Astrocyte of the cerebellum (primary cell): ENCODE data around the gene CDH4.

Source experiments
- DNase-seq: peaks from one replicate; pipeline ENCODE4 v3.0.0-alpha.2; 2011; ENCODE audit warnings: low read depth
- H3K4me3 ChIP-seq: 2 replicates; pipeline ENCODE4 v1.5.1; 2011; ENCODE audit warnings: mild to moderate bottlenecking, low read depth, low read length, moderate library complexity
- in situ Hi-C: cut with HindIII; loops from 2 replicates; pipeline ENCODE4 v1.10.0; 2017; ENCODE audit warnings: low sequenced_read_pairs
- TF ChIP-seq, protein P1 (sequence below): IDR thresholded peaks from 2 replicates; pipeline ENCODE4 v1.5.1; 2012; ENCODE audit warnings: low read length, low read depth, moderate library complexity, mild to moderate bottlenecking; ENCODE audit errors: missing control alignments

Gene CDH4

DNA sequence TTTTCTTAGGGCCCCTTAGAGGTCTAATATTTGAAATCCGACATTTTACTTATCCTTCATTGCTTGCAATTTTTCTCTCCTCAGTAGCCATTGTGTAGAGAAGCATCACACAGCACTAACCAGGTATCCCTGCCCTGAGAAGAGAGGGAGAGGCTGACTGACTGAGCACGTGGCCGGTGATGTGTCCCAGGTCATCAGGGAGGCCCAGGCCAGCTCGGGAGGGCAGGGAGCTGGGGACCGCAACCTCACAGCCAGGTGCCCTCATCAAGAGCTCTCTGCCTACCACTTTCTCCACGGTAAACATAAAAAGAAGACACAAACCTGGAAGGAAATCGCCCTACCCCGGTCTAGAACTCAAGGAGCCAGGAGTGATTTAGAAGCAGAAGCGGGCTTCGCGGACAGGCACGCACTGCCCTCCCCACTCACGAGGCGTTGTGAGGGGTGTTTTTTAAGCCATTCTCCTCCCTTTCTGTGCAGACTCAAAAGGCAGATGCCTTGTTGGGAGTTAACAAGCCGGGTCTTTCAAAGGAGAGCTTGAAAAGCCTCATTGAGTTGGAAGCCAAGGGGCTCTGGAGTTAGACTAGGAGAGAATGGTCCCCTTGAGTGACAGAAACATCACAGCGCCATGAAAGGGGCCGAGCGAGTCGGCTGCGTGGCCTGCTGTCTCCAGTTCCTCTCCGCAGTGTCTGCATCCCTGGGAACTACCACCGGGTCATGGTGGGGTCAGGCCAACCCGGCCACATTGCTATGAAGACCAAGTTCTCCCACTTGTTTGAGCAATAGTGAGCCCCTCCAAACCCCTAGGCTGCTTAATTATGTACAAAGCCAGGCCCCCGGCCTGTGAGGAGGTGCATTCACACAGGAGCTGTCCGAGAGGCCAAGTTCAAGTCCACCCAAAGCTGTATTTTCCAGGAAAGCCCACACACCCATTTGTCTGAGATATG is 285.4 kb downstream of the CDH4 start:
- no peak overlapping the region for H3K4me3 ChIP-seq
- TF ChIP-seq, protein P1, sequence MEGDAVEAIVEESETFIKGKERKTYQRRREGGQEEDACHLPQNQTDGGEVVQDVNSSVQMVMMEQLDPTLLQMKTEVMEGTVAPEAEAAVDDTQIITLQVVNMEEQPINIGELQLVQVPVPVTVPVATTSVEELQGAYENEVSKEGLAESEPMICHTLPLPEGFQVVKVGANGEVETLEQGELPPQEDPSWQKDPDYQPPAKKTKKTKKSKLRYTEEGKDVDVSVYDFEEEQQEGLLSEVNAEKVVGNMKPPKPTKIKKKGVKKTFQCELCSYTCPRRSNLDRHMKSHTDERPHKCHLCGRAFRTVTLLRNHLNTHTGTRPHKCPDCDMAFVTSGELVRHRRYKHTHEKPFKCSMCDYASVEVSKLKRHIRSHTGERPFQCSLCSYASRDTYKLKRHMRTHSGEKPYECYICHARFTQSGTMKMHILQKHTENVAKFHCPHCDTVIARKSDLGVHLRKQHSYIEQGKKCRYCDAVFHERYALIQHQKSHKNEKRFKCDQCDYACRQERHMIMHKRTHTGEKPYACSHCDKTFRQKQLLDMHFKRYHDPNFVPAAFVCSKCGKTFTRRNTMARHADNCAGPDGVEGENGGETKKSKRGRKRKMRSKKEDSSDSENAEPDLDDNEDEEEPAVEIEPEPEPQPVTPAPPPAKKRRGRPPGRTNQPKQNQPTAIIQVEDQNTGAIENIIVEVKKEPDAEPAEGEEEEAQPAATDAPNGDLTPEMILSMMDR = no peak
- no peak for DNase-seq
- in situ Hi-C loops = no loop called here

DNA sequence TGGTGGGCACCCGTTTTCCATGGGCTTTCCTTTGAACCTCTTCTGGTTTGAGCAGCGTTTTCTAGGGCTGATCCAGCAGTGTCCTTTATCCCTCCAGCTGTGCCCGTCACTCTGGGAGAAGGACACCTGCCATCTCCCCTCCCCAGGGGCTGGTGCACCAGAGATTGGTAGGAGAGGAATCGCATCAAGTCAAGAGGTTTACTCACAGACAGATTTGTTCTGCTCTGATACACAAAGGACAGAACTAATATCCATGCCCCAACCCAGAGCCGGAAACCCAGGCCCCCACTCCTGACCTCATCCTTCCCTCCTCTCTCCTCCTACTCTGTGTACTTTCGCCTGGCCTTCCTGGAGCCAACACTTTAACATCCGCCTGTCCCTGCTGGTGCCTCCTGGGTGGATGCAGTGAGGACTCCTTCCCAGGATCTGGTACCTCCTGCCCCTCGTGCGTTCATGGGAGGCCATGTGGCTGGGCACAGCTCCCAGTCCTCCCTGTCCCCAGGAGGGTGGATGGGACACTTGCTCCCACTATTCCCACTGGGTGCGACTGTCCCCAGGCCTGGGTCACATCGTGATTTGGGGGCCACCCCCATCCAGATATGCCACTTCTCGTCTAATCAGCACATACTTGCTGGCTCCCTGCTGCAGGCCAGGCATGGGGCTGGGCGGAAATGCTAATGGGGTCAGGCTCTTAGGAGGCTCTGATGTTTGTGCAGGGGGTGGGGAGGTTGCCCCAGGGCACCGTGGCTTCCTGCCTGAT is 286.3 kb downstream of the CDH4 start:
- no peak overlapping the region for H3K4me3 ChIP-seq
- no peak for DNase-seq
- in situ Hi-C loops = no loop called here
- TF ChIP-seq, protein P1 = no peak

DNA sequence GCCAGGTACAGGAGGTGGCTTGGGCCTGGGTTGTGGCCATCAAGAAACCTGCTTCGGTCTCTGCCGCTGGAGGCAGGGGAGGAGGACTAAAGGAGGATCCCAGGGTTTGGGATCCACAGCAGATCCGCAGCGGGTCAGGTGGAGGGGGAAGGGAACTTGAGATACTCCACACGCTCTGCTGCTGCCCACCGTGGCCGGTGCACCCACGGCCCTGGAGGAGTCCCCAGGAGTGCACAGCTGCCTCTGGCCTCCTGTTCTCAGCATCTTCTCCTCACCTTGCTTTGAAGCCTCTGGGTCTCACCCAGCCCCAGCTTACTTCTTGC is 286.8 kb downstream of the CDH4 start:
- no peak for DNase-seq
- in situ Hi-C loops = no loop called here
- H3K4me3 ChIP-seq = no peak overlapping the region
- TF ChIP-seq, protein P1 = no peak

DNA sequence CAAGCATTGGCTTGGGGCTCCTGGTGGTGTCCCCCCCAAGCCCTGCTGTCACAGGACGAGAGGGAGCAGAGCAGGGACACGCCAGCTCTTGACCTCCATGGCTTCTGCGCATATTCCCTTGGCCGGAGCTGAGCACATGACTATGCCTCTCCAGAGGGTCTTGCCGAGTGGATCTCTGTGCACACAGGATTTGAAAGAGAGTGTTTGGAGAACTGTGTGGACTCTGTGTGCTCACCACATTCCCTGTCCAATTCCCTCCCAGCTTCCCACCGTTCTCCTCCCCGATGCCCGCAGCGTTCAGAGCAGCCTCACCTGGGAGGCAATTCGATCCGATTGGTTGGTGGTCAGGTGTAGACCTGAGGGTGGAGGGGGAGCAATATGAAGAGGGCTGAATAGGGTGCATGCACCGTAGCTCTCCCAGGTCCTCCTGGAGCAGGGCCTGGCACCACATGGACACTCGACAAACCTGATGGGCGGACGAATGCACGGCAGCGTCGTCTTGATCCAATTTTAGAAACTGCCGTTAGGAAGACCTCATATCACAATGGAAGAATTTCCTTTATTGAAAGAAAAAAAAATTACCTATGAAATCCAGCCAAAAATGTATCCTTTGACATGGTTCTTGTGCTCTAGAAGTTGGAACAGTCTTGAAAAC is 287.8 kb downstream of the CDH4 start:
- TF ChIP-seq, protein P1 = no peak

DNA sequence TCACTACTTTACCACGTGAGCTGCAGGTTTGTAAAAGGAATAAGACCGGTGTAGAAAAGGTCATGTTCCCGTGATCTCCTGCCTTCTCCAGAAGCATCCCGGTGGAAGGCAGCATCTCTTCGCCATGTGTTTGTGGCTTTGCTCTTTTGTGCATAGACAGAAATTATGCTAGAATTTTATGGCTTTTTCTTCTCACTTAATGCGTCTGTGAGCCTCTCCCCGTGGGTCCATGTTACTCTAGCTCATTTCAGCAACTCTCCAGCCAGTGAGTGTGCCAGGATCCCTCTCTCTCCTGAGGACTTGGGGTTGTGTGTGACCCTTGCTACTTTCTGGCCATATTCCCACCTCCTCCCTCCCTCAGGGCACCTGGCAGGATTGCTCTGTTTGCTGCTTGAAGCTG is 289.5 kb downstream of the CDH4 start:
- no peak overlapping the region for H3K4me3 ChIP-seq
- TF ChIP-seq, protein P1 = no peak
- DNase-seq = no peak
- in situ Hi-C loops = no loop called here

More for the DNA sequence above, 287.8 kb downstream of the CDH4 start:
- no peak for DNase-seq
- in situ Hi-C loops = no loop called here
- H3K4me3 ChIP-seq = no peak overlapping the region

DNA sequence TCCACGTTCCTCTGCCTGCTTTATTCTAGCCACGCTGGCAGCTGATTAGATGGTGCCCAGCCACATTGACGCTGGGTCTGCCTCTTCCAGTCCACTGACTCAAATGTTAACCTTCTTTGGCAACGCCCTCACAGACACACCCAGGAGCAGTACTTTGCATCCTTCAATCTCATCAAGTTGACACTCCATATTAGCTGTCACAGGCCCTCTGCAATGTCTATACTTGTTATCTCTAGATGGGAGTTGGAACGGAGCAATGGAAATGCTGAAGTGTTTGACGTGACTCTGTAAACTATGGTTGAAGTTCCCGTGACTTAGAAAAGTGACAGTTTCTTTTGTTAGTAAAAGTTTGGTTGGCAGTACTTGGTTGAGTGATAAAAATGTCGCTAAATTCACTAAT is 291.0 kb downstream of the CDH4 start:
- no peak for DNase-seq
- H3K4me3 ChIP-seq = no peak overlapping the region
- TF ChIP-seq, protein P1 = no peak
- in situ Hi-C loops = no loop called here
